ENCODE results near the gene ADH7.

DNA sequence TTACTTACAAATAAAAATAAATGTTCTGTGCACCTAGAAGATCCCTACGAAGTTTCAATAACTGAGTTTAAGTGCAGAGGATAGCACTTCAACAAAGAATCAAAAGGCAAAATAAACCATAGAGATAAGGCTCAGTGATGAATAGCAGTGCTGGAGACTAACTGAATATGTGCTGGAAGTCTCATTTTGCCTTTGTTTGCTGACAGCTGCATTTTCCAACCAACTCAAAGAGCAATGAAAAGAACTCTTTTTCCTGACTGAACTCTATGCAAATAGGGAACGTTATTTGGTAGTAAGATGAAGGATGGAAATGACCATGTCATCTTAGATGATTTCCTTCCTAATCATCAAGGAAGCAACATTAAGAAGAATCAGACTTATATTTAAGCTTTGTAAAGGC lies 32.7 kb upstream of the ADH7 start:
- TF ChIP-seq TAF1 (IDR thresholded peaks at IDR 0.05; ENCODE audit: borderline replicate concordance, low read depth, low read length) (no peak), POLR2A (IDR thresholded peaks at IDR 0.05; ENCODE audit: low read depth, low read length) (no peak), POLR2AphosphoS5 (IDR thresholded peaks at IDR 0.05; ENCODE audit: low read depth, low read length) (no peak)

All from GM12892 (cell line).